SK-N-SH (cell line): ENCODE data around the gene NKX6-2. TPM values are rescaled to one million over a fixed set of nuclear protein-coding genes. Genes with fewer than 3 reads are reported as not detected.
A peak's percentile ranks its signal among the peaks of the same experiment; 100 is the strongest.
"Not testable (repeated sequence)": the region's sequence is repeated elsewhere in the genome, so short reads cannot be mapped to it uniquely, and the experiment has no call there.

ENCODE experiments used
- CTCF ChIA-PET: fragments of 300-600, 350-600 bp; formaldehyde crosslinking; extraction: SDS; loops from one replicate; lab custom pipeline; 2021; lab: Yijun Ruan, JAX
- POLR2A ChIA-PET: fragments of 350-600 bp; sonication (Branson Sonifier 250); formaldehyde crosslinking; extraction: SDS; loops from one replicate; lab custom pipeline; 2020; ENCODE audit warnings: antibody characterized with exemption, inconsistent platforms; lab: Yijun Ruan, JAX
- DNase-seq: peaks from one replicate; pipeline ENCODE4 v3.0.0; 2012
- H2AFZ ChIP-seq: fragments of 200-600 bp; sonication (generic); 2 replicates; pipeline ENCODE4 v1.8.1; 2016; ENCODE audit warnings: antibody characterized with exemption, mild to moderate bottlenecking, low read depth
- H3F3A ChIP-seq: fragments of 200-600 bp; sonication (generic); replicated peaks from 2 replicates; pipeline ENCODE3; 2016; ENCODE audit warnings: antibody characterized with exemption, mild to moderate bottlenecking; ENCODE audit not compliant: insufficient read depth
- H3K27ac ChIP-seq, 2 experiments: fragments of 200-500 bp in 1 of 2; fragments of 200-600 bp in 1 of 2; sonication (Bioruptor generic) in 1 of 2; sonication (generic), shearing (Covaris generic) in 1 of 2; 2 replicates each; pipeline versions ENCODE4 v1.5.1 to v1.6.1; 2014 to 2016; ENCODE audit warnings: low read depth in 2 of 2, inconsistent platforms in 1 of 2, low read length in 1 of 2, mild to moderate bottlenecking in 1 of 2, mixed read lengths in 1 of 2
- H3K27me3 ChIP-seq: fragments of 200-600 bp; sonication (generic), shearing (Covaris generic); 2 replicates; pipeline ENCODE4 v1.6.1; 2016; ENCODE audit warnings: mixed run types; ENCODE audit not compliant: insufficient read depth
- H3K36me3 ChIP-seq, 2 experiments: fragments of 200-500 bp in 1 of 2; fragments of 200-600 bp in 1 of 2; sonication (Bioruptor generic) in 1 of 2; sonication (generic) in 1 of 2; replicated peaks in 1 of 2; 2 replicates each; pipeline versions ENCODE3 to v1.5.1; 2014 to 2016; ENCODE audit warnings: low read length in 1 of 2, mild to moderate bottlenecking in 1 of 2; ENCODE audit not compliant: insufficient read depth in 2 of 2, control insufficient read depth in 1 of 2
- H3K4me1 ChIP-seq, 2 experiments: fragments of 200-500 bp in 1 of 2; fragments of 200-600 bp in 1 of 2; sonication (Bioruptor generic) in 1 of 2; sonication (generic), shearing (Covaris generic) in 1 of 2; 2 replicates each; pipeline versions ENCODE4 v1.5.1 to v1.6.1; 2014 to 2016; ENCODE audit warnings: low read depth in 1 of 2, low read length in 1 of 2, mixed run types in 1 of 2; ENCODE audit not compliant: insufficient read depth in 2 of 2, control insufficient read depth in 1 of 2
- H3K4me2 ChIP-seq: fragments of 200-600 bp; sonication (generic), shearing (Covaris generic); 2 replicates; pipeline ENCODE4 v1.6.1; 2017; ENCODE audit warnings: mixed run types
- H3K4me3 ChIP-seq, 2 experiments: fragments of 200-500 bp in 1 of 2; fragments of 200-600 bp in 1 of 2; sonication (Bioruptor generic) in 1 of 2; sonication (generic), shearing (Covaris generic) in 1 of 2; 2 replicates each; pipeline versions ENCODE4 v1.5.1 to v1.8.1; 2014 to 2016; ENCODE audit warnings: low read depth in 2 of 2, inconsistent platforms in 1 of 2, low read length in 1 of 2, mild to moderate bottlenecking in 1 of 2, mixed read lengths in 1 of 2, moderate library complexity in 1 of 2
- H3K79me2 ChIP-seq: fragments of 200-600 bp; sonication (generic); 2 replicates; pipeline ENCODE4 v1.8.1; 2017; ENCODE audit warnings: mild to moderate bottlenecking; ENCODE audit not compliant: insufficient read depth
- H3K9ac ChIP-seq: fragments of 200-600 bp; sonication (generic); 2 replicates; pipeline ENCODE4 v1.6.1; 2017; ENCODE audit warnings: mixed run types
- H3K9me2 ChIP-seq: fragments of 200-600 bp; sonication (generic); 2 replicates; pipeline ENCODE4 v1.6.1; 2017; ENCODE audit warnings: mixed run types
- H3K9me3 ChIP-seq: fragments of 200-600 bp; sonication (generic); 2 replicates; pipeline ENCODE4 v1.6.1; 2017; ENCODE audit warnings: mixed run types, mild to moderate bottlenecking, moderate library complexity
- H4K20me1 ChIP-seq: fragments of 200-600 bp; sonication (generic); 2 replicates; pipeline ENCODE4 v1.6.1; 2017; ENCODE audit warnings: mild to moderate bottlenecking, mixed run types; ENCODE audit not compliant: insufficient read depth
- ELF1 ChIP-seq: IDR thresholded peaks from 2 replicates; pipeline ENCODE4 v1.4.0; 2012
- EZH2phosphoT487 ChIP-seq: fragments of 200-600 bp; sonication (generic); IDR thresholded peaks from 2 replicates; pipeline ENCODE4 v1.6.1; 2017; ENCODE audit warnings: low read depth, mixed run types, mild to moderate bottlenecking, antibody characterized with exemption, moderate library complexity, borderline replicate concordance
- GABPA ChIP-seq: IDR thresholded peaks from 2 replicates; pipeline ENCODE4 v1.4.0; 2012; ENCODE audit warnings: low read depth, mild to moderate bottlenecking
- JUND ChIP-seq: IDR thresholded peaks from 2 replicates; pipeline ENCODE4 v1.4.0; 2012
- MXI1 ChIP-seq: IDR thresholded peaks from 2 replicates; pipeline ENCODE4 v1.6.1; 2012; ENCODE audit warnings: mild to moderate bottlenecking, low read depth, low read length, improper control_type of control experiment
- POLR2AphosphoS5 ChIP-seq: IDR thresholded peaks from 2 replicates; pipeline ENCODE4 v1.6.1; 2012; ENCODE audit warnings: low read depth, low read length
- RFX5 ChIP-seq: IDR thresholded peaks from 2 replicates; pipeline ENCODE4 v1.6.1; 2012; ENCODE audit warnings: mild to moderate bottlenecking, improper control_type of control experiment, low read length
- WGBS: methylation state at CpG from one replicate; pipeline ENCODE4 v1.1.6; 2017; ENCODE audit warnings: low lambda C conversion rate; 5-methylcytosine and 5-hydroxymethylcytosine counted together
- polyA plus RNA-seq, 3 experiments: library from polyadenylated mRNA; depleted of rRNA; stranded (reverse); fragments of >200 nt; gene quantifications; 2 replicates each; pipeline ENCODE4 v1.2.3, GENCODE V29; 2012
- TF ChIP-seq, protein P1 (sequence below): fragments of 150-350 bp; IDR thresholded peaks from 2 replicates; pipeline ENCODE4 v1.6.1; 2017; ENCODE audit warnings: antibody characterized with exemption, low read length, low read depth, borderline replicate concordance
- TF ChIP-seq, protein P2 (sequence below): IDR thresholded peaks from 2 replicates; pipeline ENCODE4 v1.4.0; 2012; ENCODE audit warnings: low read depth, borderline replicate concordance

NKX6-2 gene
- polyA plus RNA-seq, 1 of the 3 experiments (the other 2 are of a cell fraction): not detected

DNA sequence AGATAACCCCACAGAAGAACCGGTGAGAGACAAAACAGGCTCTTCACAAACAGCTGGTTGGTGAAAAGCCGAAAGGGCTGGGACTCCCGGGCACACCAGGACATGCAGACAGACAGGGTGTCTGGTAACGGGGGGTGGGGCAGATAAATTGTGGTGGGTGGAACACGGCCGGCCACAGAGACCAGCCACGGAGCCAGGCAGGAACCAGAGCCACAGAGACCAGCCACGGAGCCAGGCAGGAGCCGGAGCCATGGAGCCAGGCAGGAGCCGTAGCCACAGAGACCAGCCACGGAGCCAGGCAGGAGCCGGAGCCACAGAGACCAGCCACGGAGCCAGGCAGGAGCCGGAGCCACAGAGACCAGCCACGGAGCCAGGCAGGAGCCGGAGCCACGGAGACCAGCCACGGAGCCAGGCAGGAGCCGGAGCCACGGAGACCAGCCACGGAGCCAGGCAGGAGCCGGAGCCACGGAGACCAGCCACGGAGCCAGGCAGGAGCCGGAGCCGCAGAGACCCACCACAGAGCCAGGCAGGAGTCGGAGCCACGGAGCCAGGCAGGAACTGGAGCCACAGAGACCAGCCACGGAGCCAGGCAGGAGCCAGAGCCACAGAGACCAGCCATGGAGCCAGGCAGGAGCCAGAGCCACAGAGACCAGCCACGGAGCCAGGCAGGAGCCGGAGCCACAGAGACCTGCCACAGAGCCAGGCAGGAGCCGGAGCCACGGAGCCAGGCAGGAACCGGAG lies 40.0 kb upstream of the NKX6-2 start:
- 67% methylated on average over 29 of the region's 34 CpGs for WGBS
- CTCF ChIA-PET: not testable (repeated sequence)

DNA sequence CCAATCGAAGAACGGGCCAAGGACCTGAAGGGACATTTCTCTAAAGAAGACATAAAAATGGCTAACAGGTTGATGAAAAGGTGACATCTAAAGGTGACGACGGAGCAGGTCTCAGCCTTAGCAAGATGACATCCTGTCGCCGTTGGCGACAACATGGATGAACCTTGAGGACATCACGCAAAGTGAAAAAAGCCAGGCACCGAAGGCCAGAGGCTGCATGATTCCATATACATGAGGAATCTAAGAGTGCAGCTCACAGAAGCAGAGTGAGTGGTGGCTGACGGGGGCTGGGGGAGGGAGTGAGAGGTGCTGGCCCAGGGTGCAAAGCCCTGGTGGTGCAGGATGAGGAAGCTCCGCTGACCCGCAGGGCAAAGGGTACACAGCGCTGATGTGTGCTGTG lies 34.1 kb upstream of the NKX6-2 start:
- CTCF ChIA-PET: interaction anchor here (1.5 kb wide), 1 partner anchor 9 kb away, joined by 4 read pairs; no protein-coding TSS in a partner anchor
- 67% methylated on average over 13 of the region's 13 CpGs for WGBS
- no peak for DNase-seq
- H3K4me3 ChIP-seq: no peak overlapping the region
- no peak overlapping the region for H3K9ac ChIP-seq
- H3K27me3 ChIP-seq: peaks cover 13% of the 10 kb centered on the region; the same call in 1 of the 2 replicates
- TF ChIP-seq, protein P1, sequence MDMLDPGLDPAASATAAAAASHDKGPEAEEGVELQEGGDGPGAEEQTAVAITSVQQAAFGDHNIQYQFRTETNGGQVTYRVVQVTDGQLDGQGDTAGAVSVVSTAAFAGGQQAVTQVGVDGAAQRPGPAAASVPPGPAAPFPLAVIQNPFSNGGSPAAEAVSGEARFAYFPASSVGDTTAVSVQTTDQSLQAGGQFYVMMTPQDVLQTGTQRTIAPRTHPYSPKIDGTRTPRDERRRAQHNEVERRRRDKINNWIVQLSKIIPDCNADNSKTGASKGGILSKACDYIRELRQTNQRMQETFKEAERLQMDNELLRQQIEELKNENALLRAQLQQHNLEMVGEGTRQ: no peak
- no peak for TF ChIP-seq EZH2phosphoT487
- no peak for TF ChIP-seq ELF1
- TF ChIP-seq, all 33 proteins: peak for 0
- Histone ChIP-seq H3K9me2 (no peaks in the 10 kb centered on the region), H3K27ac (no peak overlapping the region), H3K4me1 (no peaks in the 10 kb centered on the region), H3K9me3 (no peaks in the 10 kb centered on the region), H2AFZ (no peak overlapping the region), H3K4me2 (no peak overlapping the region), H4K20me1 (no peaks in the 10 kb centered on the region), H3K79me2 (no peaks in the 10 kb centered on the region), H3F3A (no peaks in the 10 kb centered on the region), H3K36me3 (no peaks in the 10 kb centered on the region)
- POLR2A ChIA-PET: no interaction called here

More for the DNA sequence above, 40.0 kb upstream of the NKX6-2 start:
- H2AFZ ChIP-seq, H3K4me3 ChIP-seq, H3K4me1 ChIP-seq, H3K4me2 ChIP-seq, H4K20me1 ChIP-seq, H3K9me3 ChIP-seq, H3F3A ChIP-seq, H3K79me2 ChIP-seq, H3K36me3 ChIP-seq, H3K9ac ChIP-seq, H3K27me3 ChIP-seq, POLR2A ChIA-PET, H3K9me2 ChIP-seq, H3K27ac ChIP-seq: not testable (repeated sequence)
- peak; percentile 26 for DNase-seq

DNA sequence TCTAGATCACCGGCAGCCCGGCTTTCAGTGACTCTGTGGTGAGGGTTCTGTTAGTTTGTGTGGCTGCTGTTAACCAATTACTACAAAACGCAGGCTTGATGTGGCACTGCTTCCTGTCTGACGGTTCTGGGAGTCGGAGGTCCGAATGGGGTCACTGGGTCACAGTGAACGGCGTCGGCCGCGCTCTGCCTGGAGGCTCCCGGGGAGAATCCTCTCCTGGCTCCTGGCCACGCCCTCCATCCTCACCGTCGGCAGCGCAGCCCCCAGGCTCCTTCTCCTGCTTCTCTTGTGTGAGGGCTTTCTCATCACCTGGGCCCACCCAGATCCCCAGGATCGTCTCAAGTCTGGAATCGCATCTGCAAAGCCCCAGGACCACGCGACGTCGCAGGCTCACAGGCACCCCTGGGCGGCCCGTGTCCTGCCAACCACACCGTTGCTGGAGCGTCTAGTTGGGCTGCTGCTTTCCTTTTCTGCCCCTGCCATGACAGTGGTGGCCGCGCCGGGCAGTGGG lies 31.8 kb upstream of the NKX6-2 start:
- Histone ChIP-seq H3K27ac (no peak overlapping the region), H3K9me3 (no peaks in the 10 kb centered on the region), H3K4me3 (no peak overlapping the region), H3K9me2 (no peaks in the 10 kb centered on the region), H3K27me3 (peaks cover 13% of the 10 kb centered on the region; the same call in 1 of the 2 replicates), H3F3A (no peaks in the 10 kb centered on the region), H2AFZ (no peak overlapping the region), H3K79me2 (no peaks in the 10 kb centered on the region), H3K9ac (no peak overlapping the region), H4K20me1 (no peaks in the 10 kb centered on the region), H3K36me3 (no peaks in the 10 kb centered on the region), H3K4me2 (no peak overlapping the region), H3K4me1 (no peaks in the 10 kb centered on the region)
- 33% methylated on average over 27 of the region's 29 CpGs for WGBS
- ChIA-PET CTCF (interaction anchor here (1.2 kb wide), 1 partner anchor 19 kb away, joined by 3 read pairs; no protein-coding TSS in a partner anchor), POLR2A (no interaction called here)
- TF ChIP-seq ELF1 (no peak), POLR2AphosphoS5 (no peak), GABPA (no peak), JUND (no peak), RFX5 (no peak), EZH2phosphoT487 (no peak), MXI1 (no peak)
- TF ChIP-seq, protein P2, sequence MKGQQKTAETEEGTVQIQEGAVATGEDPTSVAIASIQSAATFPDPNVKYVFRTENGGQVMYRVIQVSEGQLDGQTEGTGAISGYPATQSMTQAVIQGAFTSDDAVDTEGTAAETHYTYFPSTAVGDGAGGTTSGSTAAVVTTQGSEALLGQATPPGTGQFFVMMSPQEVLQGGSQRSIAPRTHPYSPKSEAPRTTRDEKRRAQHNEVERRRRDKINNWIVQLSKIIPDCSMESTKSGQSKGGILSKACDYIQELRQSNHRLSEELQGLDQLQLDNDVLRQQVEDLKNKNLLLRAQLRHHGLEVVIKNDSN: no peak
- TF ChIP-seq, protein P1: no peak
- DNase-seq: peak; percentile 31
